Activated CD4-positive, alpha-beta T cell treated with anti-CD3 and anti-CD28 coated beads, Interleukin-2, amount 10 ng/mL, durations not matched to agents 24 days and 14 days (primary cell): Measurements from ENCODE around the gene TRPM4. TPM values are rescaled to one million over a fixed set of nuclear protein-coding genes. Genes with fewer than 3 reads are reported as not detected.
A peak's percentile ranks its signal among the peaks of the same experiment; 100 is the strongest.

Source experiments
- DNase-seq: peaks from one replicate; pipeline ENCODE4 v3.0.0; 2022
- H3K27ac Mint-ChIP-seq: one replicate; pipeline ENCODE4 v1.8.0; 2022; ENCODE audit warnings: mild to moderate bottlenecking, mixed read lengths
- H3K27me3 Mint-ChIP-seq: one replicate; pipeline ENCODE4 v1.8.0; 2022; ENCODE audit warnings: mixed read lengths
- H3K36me3 Mint-ChIP-seq: one replicate; pipeline ENCODE4 v1.8.0; 2022; ENCODE audit warnings: low read depth, mild to moderate bottlenecking, mixed read lengths
- H3K4me1 Mint-ChIP-seq: one replicate; pipeline ENCODE4 v1.8.0; 2021; ENCODE audit warnings: mixed read lengths
- H3K4me3 Mint-ChIP-seq: one replicate; pipeline ENCODE4 v1.8.0; 2022; ENCODE audit warnings: mild to moderate bottlenecking, moderate library complexity, mixed read lengths
- H3K9me3 Mint-ChIP-seq: one replicate; pipeline ENCODE4 v1.8.0; 2021; ENCODE audit warnings: mixed read lengths
- intact Hi-C: fragments of 100-400 bp; cut with micrococcal nuclease; formaldehyde crosslinking; loops from one replicate; pipeline ENCODE4 v1.15.1; 2023
- total RNA-seq: library from RNA; stranded (reverse); gene quantifications from 2 replicates; pipeline ENCODE4 v1.2.3, GENCODE V29; 2022

TRPM4 gene
- 1.4 and 1.8 TPM in 2 replicates for total RNA-seq

GRCh38 chr19:49157445-49158224, at the start of gene TRPM4:
TRPM4 (plus strand) TSS chr19:49157792; CDS start chr19:49157867, 75 bp downstream.
- Mint-ChIP-seq H3K4me3 (peak within 1 kb of the TSS; percentile 82), H3K27ac (no peak within 1 kb of the TSS), H3K27me3 (peaks cover 62% of the 10 kb centered on the region), H3K36me3 (no peaks in the 10 kb centered on the region), H3K4me1 (peaks cover 7% of the 10 kb centered on the region), H3K9me3 (peaks cover 3% of the 10 kb centered on the region)
- intact Hi-C loops = no loop called here
- DNase-seq = peak; percentile 90

DNA sequence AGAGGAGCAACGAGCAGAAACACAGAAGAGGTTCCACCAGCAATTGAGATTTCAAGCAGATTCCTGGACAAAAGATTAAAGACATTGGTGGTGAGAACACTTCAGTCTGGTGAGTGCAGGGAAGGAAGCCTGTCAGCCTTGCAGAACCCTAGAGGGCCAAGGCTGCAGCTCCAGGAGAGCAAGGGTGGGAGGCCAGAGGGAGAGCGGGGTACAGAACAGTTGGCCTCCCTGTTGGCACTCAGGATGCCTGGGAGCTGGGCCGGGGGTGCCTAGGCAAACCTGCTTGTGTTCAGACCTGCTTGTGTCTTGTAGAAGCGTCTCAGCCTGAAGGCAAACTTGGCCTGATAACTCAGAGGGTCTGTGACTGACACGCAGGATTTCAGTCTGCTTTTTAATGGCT, 48.5 kb upstream of the TRPM4 start:
- Mint-ChIP-seq H3K27me3 (no peaks in the 10 kb centered on the region), H3K4me1 (peaks cover 10% of the 10 kb centered on the region), H3K9me3 (no peaks in the 10 kb centered on the region), H3K27ac (no peak overlapping the region), H3K36me3 (peaks cover 43% of the 10 kb centered on the region), H3K4me3 (no peak overlapping the region)
- DNase-seq = no peak
- intact Hi-C loops = no loop called here

- peaks cover 40% of the 10 kb centered on the region for H3K36me3 Mint-ChIP-seq
- DNase-seq = no peak
Observed at GRCh38 chr19:49109569-49110233, 47.9 kb upstream of the TRPM4 start.

DNA sequence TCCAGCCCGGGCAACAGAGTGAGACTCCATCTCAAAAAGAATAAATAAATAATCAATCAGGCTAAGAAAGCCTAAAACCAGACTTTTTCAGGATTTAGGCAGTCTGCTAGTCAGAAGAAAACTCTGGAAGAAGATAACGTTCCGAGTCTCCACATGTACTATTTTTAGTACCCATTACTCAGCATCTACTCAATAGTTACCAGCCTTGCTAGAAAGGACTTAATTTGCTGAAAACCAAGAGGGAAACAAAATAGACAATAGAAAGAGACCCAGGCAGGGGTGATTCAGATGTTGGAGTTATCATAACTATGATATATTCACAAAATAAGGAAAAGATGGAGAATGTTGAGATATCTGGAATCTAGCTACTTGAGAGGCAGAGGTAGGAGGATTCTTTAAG, 47.0 kb upstream of the TRPM4 start:
- H3K36me3 Mint-ChIP-seq = peaks cover 31% of the 10 kb centered on the region
- no peak for DNase-seq
- no peaks in the 10 kb centered on the region for H3K27me3 Mint-ChIP-seq
- intact Hi-C loops = loop anchor here (10.0 kb wide), 1 partner anchor 476 kb away; the partner anchor contains the start of gene DBP
- no peaks in the 10 kb centered on the region for H3K9me3 Mint-ChIP-seq
- H3K4me1 Mint-ChIP-seq = peaks cover 12% of the 10 kb centered on the region
- H3K27ac Mint-ChIP-seq = no peak overlapping the region
- no peak overlapping the region for H3K4me3 Mint-ChIP-seq

More at GRCh38 chr19:49109569-49110233, 47.9 kb upstream of the TRPM4 start:
- Mint-ChIP-seq H3K27ac (no peak overlapping the region), H3K9me3 (no peaks in the 10 kb centered on the region), H3K4me1 (peaks cover 9% of the 10 kb centered on the region), H3K27me3 (no peaks in the 10 kb centered on the region), H3K4me3 (no peak overlapping the region)
- intact Hi-C loops = loop anchor here (10.0 kb wide), 1 partner anchor 475 kb away; the partner anchor contains the start of gene DBP

DNA sequence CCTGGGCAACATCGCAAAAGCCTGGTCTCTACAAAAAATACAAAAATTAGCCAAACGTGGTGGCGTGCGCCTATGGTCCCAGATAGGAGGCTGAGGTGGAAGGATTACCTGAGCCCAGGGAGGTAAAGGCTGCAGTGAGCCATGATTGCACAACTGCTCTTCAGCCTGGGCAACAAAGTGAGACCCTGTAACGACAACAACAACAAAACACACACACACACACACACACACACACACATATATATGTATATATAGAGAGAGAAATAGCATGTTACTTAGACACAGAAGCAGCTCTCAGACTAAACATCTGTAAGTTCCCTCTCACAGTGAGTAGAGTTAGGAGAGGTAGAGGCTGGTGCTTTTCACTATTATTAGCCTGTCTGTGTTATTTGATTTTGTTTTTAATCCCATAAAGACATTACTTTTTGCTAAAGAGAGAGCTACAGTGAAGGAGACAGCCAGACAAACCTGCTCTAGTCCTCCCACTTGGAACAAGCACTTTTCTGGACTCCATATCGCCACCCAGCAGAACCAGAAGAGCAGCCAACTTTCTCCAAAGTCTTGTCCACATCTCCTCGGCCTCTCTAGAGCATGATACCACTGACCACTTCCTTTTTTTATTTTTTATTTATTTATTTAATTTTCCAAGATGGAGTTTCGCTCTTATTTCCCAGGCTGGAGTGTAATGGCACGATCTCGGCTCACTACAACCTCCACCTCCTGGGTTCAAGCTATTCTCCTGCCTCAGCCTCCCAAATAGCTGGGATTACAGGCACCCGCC, 46.2 kb upstream of the TRPM4 start:
- intact Hi-C loops = loop anchor here (10.0 kb wide), 1 partner anchor 477 kb away; the partner anchor contains the start of gene DBP
- H3K4me3 Mint-ChIP-seq = no peak overlapping the region
- H3K9me3 Mint-ChIP-seq = no peaks in the 10 kb centered on the region
- H3K27me3 Mint-ChIP-seq = no peaks in the 10 kb centered on the region
- peaks cover 26% of the 10 kb centered on the region for H3K36me3 Mint-ChIP-seq
- no peak overlapping the region for H3K27ac Mint-ChIP-seq
- no peak for DNase-seq
- H3K4me1 Mint-ChIP-seq = peaks cover 12% of the 10 kb centered on the region

GRCh38 chr19:49113762-49114629, 43.6 kb upstream of the TRPM4 start, which contains the start of gene LIN7B:
LIN7B (plus strand) TSS chr19:49114370; CDS start chr19:49114405, 35 bp downstream.
- Mint-ChIP-seq H3K4me3 (peak within 1 kb of the TSS; percentile 84), H3K27me3 (no peaks in the 10 kb centered on the region), H3K27ac (peak within 1 kb of the TSS; percentile 7), H3K4me1 (peaks cover 21% of the 10 kb centered on the region), H3K9me3 (no peaks in the 10 kb centered on the region), H3K36me3 (peaks cover 10% of the 10 kb centered on the region)
- peak; percentile 95 for DNase-seq
- intact Hi-C loops = loop anchor here (1.0 to 10.0 kb wide), 2 partner anchors 29 to 479 kb away; partner anchors contain the start of genes DBP and SNRNP70

DNA sequence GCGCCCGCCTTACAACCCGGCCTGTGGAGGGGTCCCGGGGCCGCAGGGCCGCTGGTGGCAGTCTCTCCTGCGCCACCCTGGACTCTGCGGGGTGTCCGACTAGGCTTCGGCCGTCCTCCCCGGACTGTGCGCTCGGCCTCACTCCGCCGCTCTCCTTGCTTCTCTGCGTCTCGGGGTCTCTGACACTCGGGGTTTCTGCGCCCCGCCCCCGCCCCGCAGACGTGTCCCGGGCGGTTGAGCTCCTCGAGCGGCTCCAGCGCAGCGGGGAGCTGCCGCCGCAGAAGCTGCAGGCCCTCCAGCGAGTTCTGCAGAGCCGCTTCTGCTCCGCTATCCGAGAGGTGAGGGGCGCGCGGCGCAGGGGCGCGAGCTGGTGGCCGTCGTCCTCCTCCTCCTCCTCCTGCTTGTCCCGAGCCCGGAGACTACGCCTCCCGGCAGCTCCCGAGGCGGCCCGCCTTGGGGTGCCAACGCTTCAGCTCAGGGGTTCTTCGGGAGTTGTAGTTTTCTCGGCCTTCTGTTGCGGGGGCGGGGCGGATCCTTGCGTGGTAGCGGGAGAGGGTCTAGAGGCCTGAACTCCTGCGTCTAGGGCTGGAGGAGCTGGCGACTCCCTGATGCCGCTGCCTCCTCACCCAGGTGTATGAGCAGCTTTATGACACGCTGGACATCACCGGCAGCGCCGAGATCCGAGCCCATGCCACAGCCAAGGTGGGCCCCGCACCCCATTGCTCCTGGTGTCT, 42.8 kb upstream of the TRPM4 start:
- Mint-ChIP-seq H3K27me3 (peaks cover under 1% of the 10 kb centered on the region), H3K4me1 (peaks cover 21% of the 10 kb centered on the region), H3K9me3 (no peaks in the 10 kb centered on the region), H3K36me3 (peaks cover 5% of the 10 kb centered on the region), H3K4me3 (peak overlapping the region; percentile 81), H3K27ac (no peak overlapping the region)
- intact Hi-C loops = loop anchor here (1.0 to 10.0 kb wide), 2 partner anchors 29 to 480 kb away; partner anchors contain the start of genes DBP and SNRNP70
- DNase-seq = peak; percentile 87

- Mint-ChIP-seq H3K27ac (no peak overlapping the region), H3K36me3 (peaks cover 5% of the 10 kb centered on the region), H3K4me3 (peak overlapping the region; percentile 43), H3K4me1 (peaks cover 28% of the 10 kb centered on the region), H3K27me3 (peaks cover 11% of the 10 kb centered on the region), H3K9me3 (no peaks in the 10 kb centered on the region)
- no peak for DNase-seq
- intact Hi-C loops = loop anchor here (10.0 kb wide), 1 partner anchor 482 kb away; the partner anchor contains the start of gene DBP
Observed at GRCh38 chr19:49116544-49116943, 41.0 kb upstream of the TRPM4 start.

- H3K9me3 Mint-ChIP-seq = no peaks in the 10 kb centered on the region
- intact Hi-C loops = loop anchor here (2.0 to 10.0 kb wide), 4 partner anchors 25 to 483 kb away; partner anchors contain the start of genes DBP, GYS1, PPP1R15A and RUVBL2
- DNase-seq = peak; percentile 61
- peaks cover 14% of the 10 kb centered on the region for H3K27me3 Mint-ChIP-seq
- peaks cover 5% of the 10 kb centered on the region for H3K36me3 Mint-ChIP-seq
- peak overlapping the region; percentile 90 for H3K27ac Mint-ChIP-seq
- H3K4me1 Mint-ChIP-seq = peaks cover 28% of the 10 kb centered on the region
- peak overlapping the region; percentile 90 for H3K4me3 Mint-ChIP-seq
Observed at GRCh38 chr19:49117677-49118564, 39.7 kb upstream of the TRPM4 start.

- intact Hi-C loops = loop anchor here (1.0 to 10.0 kb wide), 6 partner anchors 10 to 484 kb away; partner anchors contain the start of genes DBP, GYS1, PPP1R15A and RUVBL2
- DNase-seq = peak; percentile 99
- Mint-ChIP-seq H3K27me3 (peaks cover 18% of the 10 kb centered on the region), H3K4me1 (peaks cover 25% of the 10 kb centered on the region), H3K36me3 (peaks cover 5% of the 10 kb centered on the region), H3K4me3 (peak within 1 kb of the TSS; percentile 90), H3K9me3 (no peaks in the 10 kb centered on the region), H3K27ac (peak within 1 kb of the TSS; percentile 90)
Observed at GRCh38 chr19:49118565-49119410, 38.8 kb upstream of the TRPM4 start, which contains the start of gene C19orf73. C19orf73 (minus strand) TSS chr19:49119143; CDS start chr19:49119022, 121 bp downstream.
